Measurements from ENCODE around the gene ISLR. TPM values are rescaled to one million over a fixed set of nuclear protein-coding genes. Genes with fewer than 3 reads are reported as not detected.
A peak's percentile ranks its signal among the peaks of the same experiment; 100 is the strongest.

Gene ISLR
- total and polyA plus RNA-seq, 10 donors, result 13.4 to 69.4 (median 24.0) TPM

DNA sequence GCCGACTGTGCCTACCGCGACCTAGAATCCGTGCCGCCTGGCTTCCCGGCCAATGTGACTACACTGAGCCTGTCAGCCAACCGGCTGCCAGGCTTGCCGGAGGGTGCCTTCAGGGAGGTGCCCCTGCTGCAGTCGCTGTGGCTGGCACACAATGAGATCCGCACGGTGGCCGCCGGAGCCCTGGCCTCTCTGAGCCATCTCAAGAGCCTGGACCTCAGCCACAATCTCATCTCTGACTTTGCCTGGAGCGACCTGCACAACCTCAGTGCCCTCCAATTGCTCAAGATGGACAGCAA, 1.4 kb downstream of the ISLR start:
- H3K4me1 ChIP-seq, result peaks cover 0 to 69% (median 33%) of the 10 kb centered on the region in 6 donors
- H3K4me3 ChIP-seq, result peak overlapping the region in 4 of 8 donors; percentile 14 to 54 (median 22)
- intact Hi-C loops (cut with DNase I; ENCODE audit: low total_unique reads), result no loop called here
- no peaks in the 10 kb centered on the region for H3K27me3 ChIP-seq (replicated peaks in 1 of 7)
- DNase-seq, result no peak
- no peaks in the 10 kb centered on the region for H3K9me3 ChIP-seq
- WGBS, 5 donors, result 79 to 91% (median 83%) methylated on average over 6 to 14 of the region's 14 CpGs
- peak overlapping the region in 5 of 8 donors; percentile 48 to 75 (median 68) for H3K27ac ChIP-seq
- no peaks in the 10 kb centered on the region for H3K36me3 ChIP-seq
- TF ChIP-seq POLR2AphosphoS5 (IDR thresholded peaks at IDR 0.05) (no peak), POLR2A (IDR thresholded peaks at IDR 0.05) (no peak)
- TF ChIP-seq, protein P1, sequence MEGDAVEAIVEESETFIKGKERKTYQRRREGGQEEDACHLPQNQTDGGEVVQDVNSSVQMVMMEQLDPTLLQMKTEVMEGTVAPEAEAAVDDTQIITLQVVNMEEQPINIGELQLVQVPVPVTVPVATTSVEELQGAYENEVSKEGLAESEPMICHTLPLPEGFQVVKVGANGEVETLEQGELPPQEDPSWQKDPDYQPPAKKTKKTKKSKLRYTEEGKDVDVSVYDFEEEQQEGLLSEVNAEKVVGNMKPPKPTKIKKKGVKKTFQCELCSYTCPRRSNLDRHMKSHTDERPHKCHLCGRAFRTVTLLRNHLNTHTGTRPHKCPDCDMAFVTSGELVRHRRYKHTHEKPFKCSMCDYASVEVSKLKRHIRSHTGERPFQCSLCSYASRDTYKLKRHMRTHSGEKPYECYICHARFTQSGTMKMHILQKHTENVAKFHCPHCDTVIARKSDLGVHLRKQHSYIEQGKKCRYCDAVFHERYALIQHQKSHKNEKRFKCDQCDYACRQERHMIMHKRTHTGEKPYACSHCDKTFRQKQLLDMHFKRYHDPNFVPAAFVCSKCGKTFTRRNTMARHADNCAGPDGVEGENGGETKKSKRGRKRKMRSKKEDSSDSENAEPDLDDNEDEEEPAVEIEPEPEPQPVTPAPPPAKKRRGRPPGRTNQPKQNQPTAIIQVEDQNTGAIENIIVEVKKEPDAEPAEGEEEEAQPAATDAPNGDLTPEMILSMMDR (IDR thresholded peaks at IDR 0.05 in 8 of 11, conservative IDR thresholded peaks at IDR 0.05 in 3 of 11), result no peak

DNA sequence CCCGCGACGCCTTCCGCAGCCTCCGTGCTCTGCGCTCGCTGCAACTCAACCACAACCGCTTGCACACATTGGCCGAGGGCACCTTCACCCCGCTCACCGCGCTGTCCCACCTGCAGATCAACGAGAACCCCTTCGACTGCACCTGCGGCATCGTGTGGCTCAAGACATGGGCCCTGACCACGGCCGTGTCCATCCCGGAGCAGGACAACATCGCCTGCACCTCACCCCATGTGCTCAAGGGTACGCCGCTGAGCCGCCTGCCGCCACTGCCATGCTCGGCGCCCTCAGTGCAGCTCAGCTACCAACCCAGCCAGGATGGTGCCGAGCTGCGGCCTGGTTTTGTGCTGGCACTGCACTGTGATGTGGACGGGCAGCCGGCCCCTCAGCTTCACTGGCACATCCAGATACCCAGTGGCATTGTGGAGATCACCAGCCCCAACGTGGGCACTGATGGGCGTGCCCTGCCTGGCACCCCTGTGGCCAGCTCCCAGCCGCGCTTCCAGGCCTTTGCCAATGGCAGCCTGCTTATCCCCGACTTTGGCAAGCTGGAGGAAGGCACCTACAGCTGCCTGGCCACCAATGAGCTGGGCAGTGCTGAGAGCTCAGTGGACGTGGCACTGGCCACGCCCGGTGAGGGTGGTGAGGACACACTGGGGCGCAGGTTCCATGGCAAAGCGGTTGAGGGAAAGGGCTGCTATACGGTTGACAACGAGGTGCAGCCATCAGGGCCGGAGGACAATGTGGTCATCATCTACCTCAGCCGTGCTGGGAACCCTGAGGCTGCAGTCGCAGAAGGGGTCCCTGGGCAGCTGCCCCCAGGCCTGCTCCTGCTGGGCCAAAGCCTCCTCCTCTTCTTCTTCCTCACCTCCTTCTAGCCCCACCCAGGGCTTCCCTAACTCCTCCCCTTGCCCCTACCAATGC, 2.0 kb downstream of the ISLR start:
- peak; percentile 63 for DNase-seq
- H3K27me3 ChIP-seq (replicated peaks in 1 of 7), result no peaks in the 10 kb centered on the region
- H3K4me3 ChIP-seq, result peak overlapping the region in 4 of 8 donors; percentile 9 to 54 (median 19)
- peaks cover 0 to 71% (median 34%) of the 10 kb centered on the region in 6 donors for H3K4me1 ChIP-seq
- no peaks in the 10 kb centered on the region for H3K36me3 ChIP-seq
- 87 to 92% (median 88%) methylated on average over 35 to 45 of the region's 45 CpGs for WGBS, 5 donors
- TF ChIP-seq POLR2AphosphoS5 (IDR thresholded peaks at IDR 0.05), result no peak
- no peak for TF ChIP-seq POLR2A (IDR thresholded peaks at IDR 0.05)
- TF ChIP-seq, protein P1 (IDR thresholded peaks at IDR 0.05 in 8 of 11, conservative IDR thresholded peaks at IDR 0.05 in 3 of 11), result no peak
- peak overlapping the region in 3 of 8 donors; percentile 8 to 75 (median 68) for H3K27ac ChIP-seq
- H3K9me3 ChIP-seq, result no peaks in the 10 kb centered on the region
- intact Hi-C loops (cut with DNase I; ENCODE audit: low total_unique reads), result no loop called here

DNA sequence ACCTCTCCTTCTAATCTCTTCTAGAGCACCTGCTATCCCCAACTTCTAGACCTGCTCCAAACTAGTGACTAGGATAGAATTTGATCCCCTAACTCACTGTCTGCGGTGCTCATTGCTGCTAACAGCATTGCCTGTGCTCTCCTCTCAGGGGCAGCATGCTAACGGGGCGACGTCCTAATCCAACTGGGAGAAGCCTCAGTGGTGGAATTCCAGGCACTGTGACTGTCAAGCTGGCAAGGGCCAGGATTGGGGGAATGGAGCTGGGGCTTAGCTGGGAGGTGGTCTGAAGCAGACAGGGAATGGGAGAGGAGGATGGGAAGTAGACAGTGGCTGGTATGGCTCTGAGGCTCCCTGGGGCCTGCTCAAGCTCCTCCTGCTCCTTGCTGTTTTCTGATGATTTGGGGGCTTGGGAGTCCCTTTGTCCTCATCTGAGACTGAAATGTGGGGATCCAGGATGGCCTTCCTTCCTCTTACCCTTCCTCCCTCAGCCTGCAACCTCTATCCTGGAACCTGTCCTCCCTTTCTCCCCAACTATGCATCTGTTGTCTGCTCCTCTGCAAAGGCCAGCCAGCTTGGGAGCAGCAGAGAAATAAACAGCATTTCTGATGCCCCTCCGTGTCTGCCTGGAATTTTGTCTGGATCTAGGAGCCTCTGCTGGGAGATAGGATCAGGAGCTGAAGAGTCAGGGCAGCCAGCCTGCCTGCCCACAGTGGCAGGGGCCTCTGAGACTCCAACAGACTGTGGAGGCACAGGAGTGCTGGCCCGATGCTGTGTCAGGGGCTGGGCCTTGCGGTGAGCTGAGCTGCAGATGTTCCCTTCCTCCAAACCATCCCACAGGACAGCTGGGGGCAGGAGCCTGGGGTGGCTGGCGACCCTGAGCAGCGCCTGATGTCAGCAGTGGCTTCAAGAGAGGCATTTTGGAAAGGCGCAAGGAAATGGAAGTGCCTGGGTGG, 3.0 kb downstream of the ISLR start:
- Histone ChIP-seq H3K27ac (peak overlapping the region in 1 of 8 donors; percentile 3), H3K27me3 (replicated peaks in 1 of 7) (no peaks in the 10 kb centered on the region), H3K9me3 (no peaks in the 10 kb centered on the region), H3K4me1 (peaks cover 0 to 67% (median 37%) of the 10 kb centered on the region in 6 donors), H3K36me3 (no peaks in the 10 kb centered on the region), H3K4me3 (no peak overlapping the region)
- intact Hi-C loops (cut with DNase I; ENCODE audit: low total_unique reads), result no loop called here
- WGBS, 5 donors, result 64 to 87% (median 81%) methylated on average over 8 to 10 of the region's 10 CpGs
- TF ChIP-seq POLR2AphosphoS5 (IDR thresholded peaks at IDR 0.05), result no peak
- no peak for TF ChIP-seq POLR2A (IDR thresholded peaks at IDR 0.05)
- TF ChIP-seq, protein P1 (IDR thresholded peaks at IDR 0.05 in 8 of 11, conservative IDR thresholded peaks at IDR 0.05 in 3 of 11), result no peak
- peak; percentile 66 for DNase-seq
